Cardiac atrium fibroblast (primary cell): Measurements from ENCODE around the gene RNF111. TPM values are rescaled to one million over a fixed set of nuclear protein-coding genes. Genes with fewer than 3 reads are reported as not detected.

Experiments used
- total RNA-seq: library from RNA; depleted of rRNA; stranded (reverse); fragments of >200 nt; gene quantifications from 2 replicates; pipeline ENCODE4 v1.2.3, GENCODE V29; 2015

The RNF111 gene
- 9.7 and 13.8 TPM in 2 replicates for total RNA-seq

DNA sequence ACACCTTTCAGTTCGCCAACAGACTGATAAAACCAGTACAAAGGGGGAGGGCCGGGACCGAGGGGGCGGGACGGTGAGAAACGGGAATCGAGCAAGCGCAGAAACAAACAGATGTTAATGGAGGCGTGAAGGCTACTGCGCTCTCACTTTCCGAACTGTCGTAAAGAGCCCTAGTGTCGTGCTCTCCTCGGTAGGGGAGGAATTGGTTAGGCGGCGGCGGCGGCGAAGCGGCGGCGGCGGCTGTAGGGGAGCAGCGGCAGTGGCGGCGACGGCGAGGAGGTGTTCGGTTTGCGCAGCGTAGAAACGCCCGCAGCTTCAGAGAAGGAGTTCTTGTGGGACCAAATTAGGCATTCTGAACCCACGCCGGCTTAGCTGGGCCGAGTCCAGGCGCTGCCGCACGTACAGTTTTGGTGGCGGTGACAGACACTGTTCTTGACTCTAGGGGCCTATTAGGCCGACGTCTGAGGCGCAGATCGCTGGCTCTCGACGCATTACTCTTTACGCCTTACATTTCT, at the start of gene RNF111:
Gene RNF111, plus strand, starts transcription at position 173 of the 515 bp plus-strand sequence. CDS start 43,160 bp downstream, outside the sequence.

DNA sequence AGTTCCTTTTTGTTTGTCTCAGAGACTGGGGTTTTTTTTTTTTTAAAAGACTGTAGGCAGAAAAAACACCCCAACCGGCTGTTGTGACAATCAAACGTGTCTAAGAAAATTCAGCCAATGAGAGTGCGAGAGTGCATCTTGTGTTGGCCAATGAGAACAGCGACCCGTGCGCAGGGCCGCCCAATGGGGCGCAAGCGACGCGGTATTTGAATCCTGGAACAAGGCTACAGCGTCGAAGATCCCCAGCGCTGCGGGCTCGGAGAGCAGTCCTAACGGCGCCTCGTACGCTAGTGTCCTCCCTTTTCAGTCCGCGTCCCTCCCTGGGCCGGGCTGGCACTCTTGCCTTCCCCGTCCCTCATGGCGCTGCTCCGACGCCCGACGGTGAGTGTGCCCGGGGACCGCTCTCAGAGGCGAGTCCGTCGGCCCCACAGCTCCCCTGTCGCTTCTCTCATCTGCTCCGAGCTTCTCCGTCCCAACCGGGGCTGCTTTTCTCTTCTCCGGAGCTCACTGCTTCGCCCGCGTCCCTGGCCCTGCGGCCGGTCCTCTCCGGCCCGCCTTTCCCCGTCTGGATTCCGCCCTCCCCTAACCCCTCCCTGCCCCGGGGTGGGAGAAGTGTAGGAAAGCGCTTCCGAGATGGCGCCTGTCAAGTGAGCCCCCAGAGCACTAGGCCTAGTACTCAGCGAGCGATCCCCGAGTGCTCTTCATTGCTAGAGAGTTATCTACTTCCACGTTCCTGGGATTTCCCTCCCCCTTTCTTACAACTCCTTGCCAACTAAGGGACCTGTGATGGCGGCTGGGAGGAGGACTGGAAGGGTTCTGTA, 117.7 kb downstream of the RNF111 start, which contains the start of gene CCNB2:
Gene CCNB2, plus strand, starts transcription at position 235 of the 821 bp plus-strand sequence. Its CDS starts 123 bp downstream, at position 358.

Other genes starting within 250 kb of the RNF111 start
- gene ADAM10, start 238.0 kb upstream of the RNF111 start, total RNA-seq: 138 and 211 TPM in 2 replicates
- 14.6 and 14.8 TPM in 2 replicates for gene MINDY2, start 216.4 kb upstream of the RNF111 start, total RNA-seq
- gene SLTM, start 54.0 kb upstream of the RNF111 start, total RNA-seq: 19.6 and 37.2 TPM in 2 replicates
- 19.3 and 22.2 TPM in 2 replicates for gene CCNB2, start 117.5 kb downstream of the RNF111 start, total RNA-seq
- not detected in 2 replicates for gene LDHAL6B, start 219.2 kb downstream of the RNF111 start, total RNA-seq